ENCODE measurements around the gene USP46.

The USP46 gene, protein sequence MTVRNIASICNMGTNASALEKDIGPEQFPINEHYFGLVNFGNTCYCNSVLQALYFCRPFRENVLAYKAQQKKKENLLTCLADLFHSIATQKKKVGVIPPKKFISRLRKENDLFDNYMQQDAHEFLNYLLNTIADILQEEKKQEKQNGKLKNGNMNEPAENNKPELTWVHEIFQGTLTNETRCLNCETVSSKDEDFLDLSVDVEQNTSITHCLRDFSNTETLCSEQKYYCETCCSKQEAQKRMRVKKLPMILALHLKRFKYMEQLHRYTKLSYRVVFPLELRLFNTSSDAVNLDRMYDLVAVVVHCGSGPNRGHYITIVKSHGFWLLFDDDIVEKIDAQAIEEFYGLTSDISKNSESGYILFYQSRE

DNA sequence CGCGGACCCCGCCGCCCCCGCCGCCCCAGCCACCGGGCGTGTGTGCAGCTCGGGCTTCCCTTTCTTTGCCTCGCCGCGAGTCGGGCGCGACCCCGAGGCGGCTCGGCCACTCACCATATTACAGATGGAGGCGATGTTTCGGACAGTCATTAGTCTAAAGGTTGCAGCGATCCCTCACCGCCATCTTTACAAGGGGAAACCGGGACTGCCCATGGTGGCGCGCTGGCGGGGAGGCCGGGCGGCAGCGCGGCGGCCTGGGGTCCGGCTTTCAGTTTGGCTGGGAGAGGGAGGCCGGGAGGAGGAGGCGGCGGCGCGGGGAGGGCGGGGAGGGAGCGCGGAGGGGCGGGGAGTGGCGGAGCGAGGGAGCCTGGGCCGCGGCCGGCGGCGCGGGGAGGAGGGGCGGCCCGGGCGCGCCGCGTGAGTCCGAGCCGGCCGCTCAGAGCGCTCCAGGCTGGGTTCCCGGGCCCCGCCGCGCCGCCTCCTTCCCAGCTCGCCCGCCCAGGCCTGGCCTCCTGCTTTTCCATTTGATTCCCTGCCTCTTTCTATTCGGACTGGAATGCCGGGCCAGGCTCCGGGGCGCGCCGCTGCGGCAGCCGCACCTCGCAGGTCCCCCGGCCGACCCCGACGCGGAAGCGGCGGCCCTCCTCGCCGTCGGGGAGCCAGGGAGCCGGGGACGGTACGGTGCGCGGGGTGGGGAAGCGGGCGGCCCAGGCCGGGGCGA lies at the start of gene USP46:
Gene USP46, minus strand, starts transcription at position 301 of the 721 bp plus-strand sequence. Its CDS starts 151 bp downstream, at position 150.
- peak; percentile 92 for DNase-seq (ENCODE audit: low spot score)

DNA sequence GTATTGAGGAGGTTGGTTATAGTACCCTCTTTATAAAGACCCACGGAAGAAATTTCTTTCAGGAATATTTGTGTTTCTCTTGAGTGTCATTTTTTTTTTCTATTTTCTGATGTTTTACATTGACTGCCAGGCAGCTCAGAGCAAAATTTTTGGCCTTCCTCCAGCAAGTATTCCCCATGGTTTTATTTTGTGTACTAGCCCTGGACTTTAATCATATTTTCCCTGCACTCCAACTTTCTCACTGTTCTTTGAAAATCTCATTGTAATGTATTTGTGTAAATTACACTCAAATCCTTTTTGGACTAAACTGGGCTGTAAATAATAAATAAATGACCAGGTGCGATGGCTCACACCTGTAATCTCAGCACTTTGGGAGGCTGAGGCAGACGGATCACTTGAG lies 45.6 kb upstream of the USP46 start:
- no peak for DNase-seq (ENCODE audit: low spot score)

DNA sequence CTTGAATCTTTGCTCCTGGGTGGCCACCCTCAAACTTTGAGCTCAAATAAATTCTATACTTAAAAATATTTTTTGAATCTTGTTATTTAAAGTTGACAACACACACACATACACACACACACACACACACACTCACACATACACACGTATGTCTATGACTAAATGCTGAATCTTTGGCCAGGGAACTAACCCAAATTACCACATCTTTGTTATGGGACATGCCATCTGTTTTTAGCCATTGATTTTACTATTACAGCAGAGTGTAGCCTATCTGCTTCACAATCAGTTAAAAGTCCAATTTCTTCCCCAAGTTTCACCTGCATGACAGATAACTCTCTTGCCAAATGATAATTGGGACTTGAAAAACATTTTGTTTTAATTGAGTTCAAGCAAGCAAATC lies 45.0 kb upstream of the USP46 start:
- DNase-seq (ENCODE audit: low spot score), result no peak

DNA sequence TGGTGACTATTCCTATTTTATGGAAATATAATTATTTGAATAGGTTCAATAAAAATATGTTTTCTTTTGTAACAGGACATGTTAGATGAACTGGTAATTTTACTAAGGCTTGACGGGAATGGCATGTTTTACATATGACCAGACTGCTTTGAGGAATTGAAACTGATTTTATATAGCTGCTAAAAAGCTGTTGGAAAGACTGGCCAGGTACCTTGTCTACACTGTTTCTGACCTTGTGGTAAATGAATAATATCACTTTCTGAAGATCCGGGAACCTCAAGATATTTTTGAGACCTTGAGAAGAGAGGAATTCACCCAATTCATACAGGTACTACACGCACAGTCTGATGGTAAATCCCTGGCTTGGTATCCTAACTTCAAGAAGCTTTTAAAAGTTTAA lies 42.1 kb upstream of the USP46 start:
- no peak for DNase-seq (ENCODE audit: low spot score)

DNA sequence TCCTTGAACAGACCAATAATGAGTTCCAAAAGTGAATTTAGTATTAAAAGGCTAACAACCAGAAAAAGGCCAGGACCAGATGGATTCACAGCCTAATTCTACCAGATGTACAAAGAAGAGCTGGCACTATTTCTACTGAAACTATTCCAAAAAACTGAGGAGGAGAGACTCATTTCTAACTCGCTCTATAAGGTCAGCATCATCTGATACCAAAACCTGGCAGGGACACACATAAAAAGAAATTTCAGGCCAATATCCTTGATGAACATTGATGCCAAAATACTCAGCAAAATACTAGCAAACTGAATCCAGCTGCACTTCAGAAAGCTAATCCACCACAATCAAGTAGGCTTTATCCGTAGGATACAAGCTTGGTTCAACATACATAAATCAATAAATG lies 35.8 kb upstream of the USP46 start:
- no peak for DNase-seq (ENCODE audit: low spot score)

DNA sequence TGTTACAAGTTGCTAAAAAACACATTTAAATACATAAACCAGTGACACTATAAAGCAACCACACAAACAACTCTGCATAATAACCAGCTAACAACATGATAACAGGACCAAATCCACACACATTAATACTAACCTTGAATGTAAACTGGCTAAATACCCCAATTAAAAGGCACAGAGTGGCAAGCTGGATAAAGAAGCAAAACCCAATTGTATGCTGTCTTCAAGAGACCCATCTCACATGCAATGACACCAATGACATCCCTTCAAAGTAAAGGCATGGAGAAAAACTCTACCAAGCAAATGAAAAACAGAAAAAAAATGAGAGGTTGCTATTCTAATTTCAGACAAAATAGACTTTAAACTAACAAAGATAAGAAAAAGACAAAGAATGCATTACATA lies 34.4 kb upstream of the USP46 start:
- no peak for DNase-seq (ENCODE audit: low spot score)

DNA sequence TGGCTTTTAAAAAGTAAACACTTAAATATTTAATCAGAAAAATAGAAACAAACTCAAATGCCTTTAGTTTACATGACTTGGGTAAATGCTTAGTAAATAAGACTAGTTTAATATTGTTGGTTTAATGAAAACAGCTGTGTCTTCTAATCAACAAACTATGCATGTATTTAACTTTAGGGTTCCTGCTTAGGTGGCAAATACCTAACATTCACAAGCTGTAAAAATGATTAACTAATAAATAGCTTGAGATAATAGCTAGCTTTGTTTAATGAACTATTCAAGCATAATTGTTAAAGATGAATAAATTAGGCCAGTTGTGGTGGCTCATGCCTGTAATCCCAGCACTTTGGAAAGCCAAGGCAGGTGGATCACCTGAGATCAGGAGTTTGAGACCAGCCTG lies 30.0 kb upstream of the USP46 start:
- DNase-seq (ENCODE audit: low spot score), result no peak

DNA sequence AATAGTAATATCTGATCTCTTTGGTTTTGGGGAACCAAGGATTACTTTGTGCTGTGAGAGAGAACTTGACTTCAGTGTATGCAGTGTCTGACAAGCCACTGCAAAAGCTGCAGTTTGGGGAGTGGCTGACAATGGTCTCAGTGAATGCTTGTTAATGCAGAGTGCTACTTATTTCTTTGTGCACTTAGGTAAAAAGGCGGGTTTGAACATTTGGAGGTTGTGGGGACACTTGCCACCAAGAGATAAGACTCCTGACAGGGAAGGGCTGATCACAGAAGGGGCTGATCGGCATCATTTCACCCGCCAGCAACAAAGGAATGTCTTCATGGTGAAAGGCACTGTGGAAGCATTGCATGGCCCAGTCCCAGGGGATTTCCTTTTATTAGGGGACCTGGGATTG lies 28.6 kb upstream of the USP46 start:
- no peak for DNase-seq (ENCODE audit: low spot score)

DNA sequence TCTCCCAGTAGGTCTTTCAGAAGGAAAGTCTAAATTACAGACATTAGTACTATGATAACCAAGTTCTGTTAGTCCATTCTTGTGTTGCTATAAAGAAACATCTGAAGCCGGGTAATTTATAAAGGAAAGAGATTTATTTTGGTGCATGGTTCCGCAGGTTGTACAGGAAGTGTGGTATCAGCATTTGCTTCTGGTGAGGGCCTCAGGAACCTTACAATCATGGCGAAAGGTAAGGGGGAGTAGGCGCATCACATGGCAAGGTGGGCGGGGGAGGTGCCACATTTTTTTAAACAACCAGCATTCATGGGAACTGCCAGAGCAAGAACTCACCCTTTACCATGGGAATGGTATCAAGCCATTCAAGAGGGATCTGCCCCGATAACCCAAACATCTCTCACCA lies 26.2 kb upstream of the USP46 start:
- DNase-seq (ENCODE audit: low spot score), result no peak

DNA sequence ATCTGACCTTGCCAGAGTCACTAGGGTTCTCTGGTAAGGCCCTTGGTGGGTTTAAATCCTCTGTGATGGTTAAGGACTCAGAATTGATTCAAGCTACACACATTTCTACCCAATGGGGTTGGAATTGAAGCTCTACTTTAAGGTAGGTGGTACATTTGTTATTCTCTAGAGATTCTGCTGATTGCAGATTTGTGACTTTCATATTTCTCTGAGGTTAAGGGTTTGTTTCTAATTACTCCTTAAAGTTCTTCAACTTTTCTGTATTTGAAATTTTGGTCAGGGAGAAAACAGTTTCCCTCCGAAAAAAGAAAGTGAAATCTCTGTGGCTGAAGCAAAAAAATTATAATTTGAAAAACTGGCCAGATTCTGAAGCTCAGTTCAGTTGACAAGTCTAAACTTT lies 25.8 kb upstream of the USP46 start:
- no peak for DNase-seq (ENCODE audit: low spot score)

DNA sequence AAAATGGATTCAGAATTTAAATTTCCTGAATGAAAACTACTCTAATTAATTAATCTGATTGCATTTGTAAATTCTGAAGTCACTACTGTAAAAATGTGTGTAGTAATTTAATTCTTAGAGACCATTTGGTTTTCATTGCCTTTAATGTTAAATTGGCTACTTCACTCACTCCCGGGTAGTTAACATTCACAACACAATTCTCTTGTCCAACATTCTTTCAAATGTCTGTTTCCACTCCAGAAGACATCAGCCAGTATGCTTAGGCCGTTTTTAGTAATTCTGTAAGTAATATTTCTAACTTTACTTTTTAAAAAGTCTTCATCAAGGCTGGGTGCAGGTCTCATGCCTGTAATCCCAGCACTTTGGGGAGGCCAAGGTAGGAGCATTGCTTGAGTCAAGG lies 21.3 kb upstream of the USP46 start:
- no peak for DNase-seq (ENCODE audit: low spot score)

DNA sequence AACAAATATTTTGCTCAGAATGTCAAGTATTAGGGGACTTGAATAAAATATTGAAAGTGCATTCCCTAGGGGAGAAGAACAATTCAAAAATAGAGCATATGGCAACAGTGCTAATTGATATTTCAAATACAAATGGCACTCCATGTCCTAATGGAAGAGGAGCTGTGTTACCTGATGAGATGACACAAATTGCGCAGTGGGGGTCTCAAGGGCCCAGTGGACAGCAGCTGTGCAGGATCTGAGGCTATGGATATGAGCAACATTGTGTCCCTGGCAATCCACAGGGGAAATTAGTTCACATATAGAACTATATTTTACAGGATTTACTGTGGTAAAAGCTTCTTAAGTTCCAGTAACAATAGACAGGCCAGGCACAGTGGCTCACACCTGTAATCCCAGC lies 17.4 kb upstream of the USP46 start:
- DNase-seq (ENCODE audit: low spot score), result no peak

DNA sequence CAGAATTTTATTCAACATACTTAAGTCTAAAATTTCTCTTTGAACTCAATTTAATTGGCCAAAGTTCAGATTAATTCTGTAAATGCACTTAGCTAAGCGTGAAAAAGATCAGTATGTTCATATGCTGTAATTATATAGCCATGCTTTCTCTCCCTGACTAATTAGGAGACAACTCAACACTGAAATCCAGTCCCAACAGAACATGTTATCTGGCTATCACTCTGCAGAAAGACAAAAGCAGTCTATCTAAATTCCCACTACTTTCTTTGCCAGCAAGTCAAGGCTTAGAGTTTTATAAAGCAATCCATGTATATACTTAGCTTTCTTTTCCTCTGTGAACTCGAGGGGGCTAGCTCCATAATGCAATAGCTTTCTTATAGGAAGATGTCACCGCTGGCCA lies 16.0 kb upstream of the USP46 start:
- no peak for DNase-seq (ENCODE audit: low spot score)

DNA sequence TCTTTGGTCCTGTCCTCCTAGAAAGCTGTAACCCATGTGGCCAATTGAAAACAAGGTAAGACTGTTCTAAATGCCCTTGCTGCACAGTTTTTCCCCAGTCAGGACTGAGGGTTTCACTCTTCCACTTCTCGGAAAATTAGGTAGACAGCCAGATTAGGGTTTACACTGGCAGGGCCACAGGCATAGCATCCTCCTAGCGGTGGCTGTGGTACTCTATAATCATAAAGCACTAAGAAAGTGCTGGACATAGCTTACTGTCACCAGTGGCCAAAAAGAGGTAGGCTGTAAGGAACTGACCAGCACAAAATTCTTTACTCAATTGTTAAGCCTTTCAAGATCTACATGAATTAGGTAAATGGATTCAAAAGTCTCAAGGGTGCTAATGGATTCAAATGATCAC lies 11.6 kb upstream of the USP46 start:
- no peak for DNase-seq (ENCODE audit: low spot score)

DNA sequence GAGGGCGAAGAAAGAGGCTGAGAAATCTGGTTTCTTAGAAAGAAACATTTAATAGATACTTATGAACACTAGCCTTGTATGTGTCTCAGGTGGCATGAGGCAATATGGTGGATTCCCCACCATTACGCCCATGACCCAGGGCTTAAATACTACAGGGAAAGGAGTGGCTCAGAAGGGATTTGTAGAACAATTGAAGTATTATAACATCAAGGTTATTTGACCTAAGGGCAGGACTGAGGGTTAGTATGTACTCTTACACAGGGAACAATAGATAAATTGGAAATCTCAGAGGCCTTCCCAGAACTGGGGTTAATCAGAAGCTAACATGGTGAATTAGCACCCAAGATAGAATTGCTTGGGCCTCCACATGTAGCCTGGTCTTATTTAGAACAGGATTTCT lies 11.0 kb upstream of the USP46 start:
- no peak for DNase-seq (ENCODE audit: low spot score)

DNA sequence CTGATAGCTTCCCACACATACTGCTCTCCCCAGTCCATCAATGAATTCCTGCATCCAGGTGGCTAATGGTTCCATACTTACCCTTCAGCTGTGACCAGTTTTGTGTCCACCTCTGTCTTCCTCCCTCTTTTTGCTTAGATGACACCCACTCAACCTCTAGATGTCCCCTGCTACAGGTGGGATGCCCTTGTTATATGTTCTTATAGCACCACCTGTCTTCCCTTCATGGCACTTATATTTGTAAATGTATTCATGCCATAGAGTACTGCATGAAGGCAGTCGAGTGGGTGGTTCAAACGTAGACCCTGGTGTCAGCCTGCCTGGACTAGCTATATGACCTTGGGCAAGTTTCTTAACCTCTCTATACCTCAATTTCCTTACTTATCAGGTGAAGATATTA lies 6.5 kb upstream of the USP46 start:
- no peak for DNase-seq (ENCODE audit: low spot score)

DNA sequence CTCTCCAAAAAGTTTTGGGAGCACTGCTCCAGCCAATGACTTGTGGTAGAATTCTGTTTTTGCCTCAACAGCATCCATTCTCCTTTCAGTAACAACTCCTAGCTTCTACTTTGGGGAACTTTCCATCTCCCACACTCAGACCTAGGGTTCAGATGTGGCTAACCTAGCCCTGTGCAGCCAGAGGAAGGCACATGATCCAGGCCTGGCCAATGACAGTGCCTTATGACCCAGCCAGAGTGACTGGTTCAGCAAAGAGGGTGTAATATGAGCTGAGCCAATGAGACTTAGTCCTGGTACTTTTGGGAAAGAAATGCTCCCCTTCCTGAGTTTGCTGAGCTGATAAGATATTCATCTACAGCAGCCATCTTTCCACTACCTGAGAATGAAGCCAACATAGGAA lies 5.4 kb upstream of the USP46 start:
- no peak for DNase-seq (ENCODE audit: low spot score)

DNA sequence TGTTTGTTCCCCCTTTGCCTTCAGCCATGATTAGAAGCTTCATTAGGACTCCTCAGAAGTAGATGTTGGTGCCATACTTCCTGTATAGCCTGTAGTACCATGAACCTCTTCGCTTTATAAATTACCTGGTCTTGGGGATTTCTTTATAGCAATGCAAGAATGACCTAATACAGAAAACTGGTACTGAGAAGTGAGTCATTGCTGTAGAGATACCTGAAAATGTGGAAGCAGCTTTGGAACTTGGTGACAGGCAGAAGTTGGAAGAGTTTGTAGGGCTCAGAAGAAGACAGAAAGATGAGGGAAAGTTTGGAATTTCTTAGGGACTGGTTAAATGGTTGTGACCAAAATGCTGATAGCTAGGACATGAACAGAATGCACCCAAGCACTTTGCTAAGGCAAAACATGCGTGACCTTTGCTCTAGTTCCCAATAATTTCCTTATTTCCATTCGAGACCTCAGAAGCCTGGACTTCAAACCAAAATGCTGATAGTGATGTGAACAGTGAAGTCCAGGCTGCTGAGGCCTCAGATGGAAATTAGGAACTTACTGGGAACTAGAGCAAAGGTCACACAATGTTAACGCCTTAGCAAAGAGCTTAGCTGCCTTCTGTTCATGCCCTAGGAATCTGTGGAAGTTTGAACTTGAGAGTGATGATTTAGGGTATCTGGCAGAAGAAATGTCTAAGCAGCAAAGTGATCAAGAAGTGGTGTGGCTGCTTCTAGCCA lies 3.0 kb upstream of the USP46 start:
- DNase-seq (ENCODE audit: low spot score), result no peak

DNA sequence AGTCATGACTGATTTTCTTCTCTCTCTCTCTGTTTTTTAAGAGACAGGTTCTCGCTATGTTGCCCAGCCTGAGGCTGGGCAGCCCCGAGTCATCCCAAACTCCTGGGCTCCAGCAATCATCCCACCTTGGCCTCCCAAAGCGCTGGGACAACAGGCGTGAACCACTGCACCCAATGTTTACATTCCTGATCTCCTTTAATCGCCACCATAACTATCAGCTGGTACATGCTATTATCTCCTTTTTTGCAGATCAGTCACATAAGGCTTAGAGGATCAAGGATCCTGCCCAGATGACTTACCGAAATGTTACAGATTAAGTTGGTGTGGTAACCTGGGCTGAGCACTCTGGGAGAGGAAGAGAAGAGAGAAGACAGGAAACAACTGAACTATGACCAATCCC lies 1.5 kb upstream of the USP46 start:
- no peak for DNase-seq (ENCODE audit: low spot score)

DNA sequence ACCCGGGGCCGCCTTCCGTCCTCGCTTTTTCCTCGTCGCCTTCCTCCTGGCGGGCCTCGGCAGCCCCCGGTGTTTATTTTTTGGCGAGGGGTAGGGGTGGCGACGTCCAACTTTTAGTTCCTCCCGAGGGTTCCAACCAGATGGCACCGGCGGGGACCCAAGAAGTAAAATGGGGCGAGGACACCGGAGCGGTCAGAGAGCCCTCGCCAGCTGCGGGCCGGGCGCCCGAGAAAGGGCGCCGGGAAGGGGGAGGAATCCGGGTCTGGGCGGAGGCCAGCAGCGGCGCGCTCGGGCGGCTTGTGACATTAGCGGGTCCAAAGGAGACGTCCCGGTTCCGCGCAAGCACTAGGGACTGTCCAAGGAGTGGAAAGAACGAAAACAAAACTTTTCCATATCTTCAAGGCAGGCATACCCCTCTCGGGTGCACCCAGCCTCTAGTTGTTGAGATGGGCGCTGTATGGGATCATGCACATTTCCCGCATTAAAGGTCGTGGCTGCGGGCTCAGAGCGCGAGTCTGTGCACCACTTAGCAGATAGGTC lies 691 bp upstream of the USP46 start:
- peak; percentile 81 for DNase-seq (ENCODE audit: low spot score)

DNA sequence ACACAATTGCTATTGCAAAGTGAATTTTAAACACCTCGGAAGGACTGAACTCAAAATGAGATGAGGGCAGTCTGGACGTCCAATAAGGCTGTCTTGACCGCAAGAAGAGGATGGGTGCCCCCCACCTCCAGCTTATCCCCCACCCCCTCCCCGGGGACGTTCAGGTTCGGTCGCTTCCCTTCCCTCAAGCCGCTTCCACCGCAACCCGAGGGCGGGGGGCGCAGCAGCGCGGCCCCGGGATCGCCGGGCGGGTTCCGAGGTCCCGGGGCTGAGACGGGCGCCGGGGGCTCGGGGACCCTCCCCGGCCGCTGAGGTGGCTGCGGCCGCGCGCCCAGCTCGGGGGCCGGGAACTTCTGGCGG lies 480 bp downstream of the USP46 start:
- DNase-seq (ENCODE audit: low spot score), result peak; percentile 71

DNA sequence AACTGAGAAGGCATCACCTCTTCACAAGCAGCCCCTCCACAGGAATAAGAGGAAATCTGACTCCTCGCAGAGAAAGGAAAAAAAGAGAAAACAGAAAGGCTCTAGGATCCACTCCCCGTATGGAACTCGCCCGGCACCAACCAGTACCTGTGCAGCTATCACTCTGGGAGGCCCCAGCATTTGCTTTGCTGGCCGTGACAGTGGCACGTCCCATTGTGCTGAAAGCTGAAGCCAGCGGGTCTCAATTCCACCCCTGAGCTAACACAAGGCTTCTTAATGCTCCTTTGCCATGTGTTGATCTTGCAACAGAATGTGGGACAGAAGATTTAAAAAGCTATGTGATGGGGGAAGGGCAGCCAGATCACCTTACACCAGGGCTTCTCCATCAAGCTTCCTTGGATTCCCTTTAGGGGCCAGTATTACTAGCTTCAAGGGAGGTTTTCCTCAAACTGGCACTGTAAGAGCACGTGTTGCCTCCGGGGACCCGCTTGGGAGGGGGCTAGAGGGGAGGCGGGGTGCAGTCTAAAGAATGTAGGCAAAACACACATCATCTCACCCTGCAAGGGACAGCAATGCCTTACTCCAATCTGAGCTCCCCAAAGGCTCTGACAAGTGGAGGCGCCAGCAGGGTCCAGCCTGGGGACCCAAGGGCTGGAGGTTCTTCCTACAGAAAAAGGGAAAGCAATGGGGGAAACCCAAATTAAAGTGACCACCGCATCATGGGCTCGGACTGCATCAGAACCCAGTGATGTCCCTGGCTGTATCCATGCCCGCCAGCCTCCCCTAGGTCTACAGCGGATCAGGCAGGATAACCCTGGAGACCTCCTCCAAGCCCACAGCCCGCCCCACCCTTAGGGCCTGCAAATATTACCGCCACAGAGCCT lies 1.2 kb downstream of the USP46 start:
- no peak for DNase-seq (ENCODE audit: low spot score)

Data from left forelimb (tissue), 1 donor.